ENCODE data around the gene OSGEP. TPM values are rescaled to one million over a fixed set of nuclear protein-coding genes. Genes with fewer than 3 reads are reported as not detected.

OSGEP gene
- total and polyA plus RNA-seq, 8 donors, result 24.7 to 71.8 (median 52.5) TPM

GRCh38 chr14:20499881-20500280, 45.3 kb upstream of the OSGEP start:
- 85 to 94% (median 90%) methylated on average over 5 of the region's 5 CpGs for WGBS, 5 donors
- Histone ChIP-seq H3K4me3 (no peak overlapping the region), H3K27ac (no peak overlapping the region), H3K4me1 (no peaks in the 10 kb centered on the region), H3K9me3 (no peaks in the 10 kb centered on the region), H3K27me3 (no peaks in the 10 kb centered on the region), H3K36me3 (no peaks in the 10 kb centered on the region)
- TF ChIP-seq POLR2AphosphoS5 (IDR thresholded peaks at IDR 0.05), result no peak
- DNase-seq, result no peak
- intact Hi-C loops (cut with DNase I; ENCODE audit: low total_unique reads), result no loop called here

GRCh38 chr14:20499108-20499507, 44.5 kb upstream of the OSGEP start:
- Histone ChIP-seq H3K4me3 (no peak overlapping the region), H3K9me3 (no peaks in the 10 kb centered on the region), H3K4me1 (no peaks in the 10 kb centered on the region), H3K27me3 (no peaks in the 10 kb centered on the region), H3K36me3 (no peaks in the 10 kb centered on the region), H3K27ac (no peak overlapping the region)
- no peak for DNase-seq
- 59 to 71% (median 65%) methylated on average over 4 of the region's 4 CpGs for WGBS, 5 donors
- TF ChIP-seq EP300 (IDR thresholded peaks at IDR 0.05) (no peak), CTCF (IDR thresholded peaks at IDR 0.05) (no peak)
- intact Hi-C loops (cut with DNase I; ENCODE audit: low total_unique reads), result no loop called here

GRCh38 chr14:20498622-20499021, 44.0 kb upstream of the OSGEP start:
- no peak overlapping the region for H3K4me3 ChIP-seq
- no peaks in the 10 kb centered on the region for H3K36me3 ChIP-seq
- no peaks in the 10 kb centered on the region for H3K27me3 ChIP-seq
- no peak for DNase-seq
- H3K27ac ChIP-seq, result no peak overlapping the region
- no peaks in the 10 kb centered on the region for H3K9me3 ChIP-seq
- no peak for TF ChIP-seq EP300 (IDR thresholded peaks at IDR 0.05)
- TF ChIP-seq POLR2AphosphoS5 (IDR thresholded peaks at IDR 0.05), result no peak
- no peak for TF ChIP-seq CTCF (IDR thresholded peaks at IDR 0.05)
- no peak for TF ChIP-seq POLR2A (IDR thresholded peaks at IDR 0.05)
- WGBS, 5 donors, result 78 to 82% (median 80%) methylated on average over 2 of the region's 2 CpGs
- intact Hi-C loops (cut with DNase I; ENCODE audit: low total_unique reads), result no loop called here
- no peaks in the 10 kb centered on the region for H3K4me1 ChIP-seq

GRCh38 chr14:20494935-20495766, 40.5 kb upstream of the OSGEP start:
- Histone ChIP-seq H3K4me3 (no peak overlapping the region), H3K9me3 (no peaks in the 10 kb centered on the region), H3K36me3 (no peaks in the 10 kb centered on the region), H3K4me1 (peaks cover 0 to 6% (median 0%) of the 10 kb centered on the region in 4 donors), H3K27me3 (no peaks in the 10 kb centered on the region), H3K27ac (no peak overlapping the region)
- intact Hi-C loops (cut with DNase I; ENCODE audit: low total_unique reads), result no loop called here
- no peak for DNase-seq
- WGBS, 5 donors, result 76 to 85% (median 80%) methylated on average over 8 of the region's 8 CpGs
- TF ChIP-seq POLR2AphosphoS5 (IDR thresholded peaks at IDR 0.05) (no peak), POLR2A (IDR thresholded peaks at IDR 0.05) (no peak), EP300 (IDR thresholded peaks at IDR 0.05) (no peak), CTCF (IDR thresholded peaks at IDR 0.05) (no peak)

- Histone ChIP-seq H3K27me3 (no peaks in the 10 kb centered on the region), H3K9me3 (no peaks in the 10 kb centered on the region), H3K4me3 (no peak overlapping the region), H3K36me3 (no peaks in the 10 kb centered on the region), H3K4me1 (peaks cover 0 to 7% (median 0%) of the 10 kb centered on the region in 4 donors), H3K27ac (no peak overlapping the region)
- intact Hi-C loops (cut with DNase I; ENCODE audit: low total_unique reads), result no loop called here
- TF ChIP-seq POLR2A (IDR thresholded peaks at IDR 0.05) (no peak), EP300 (IDR thresholded peaks at IDR 0.05) (no peak)
- DNase-seq, result peak in 1 of 2 donors; percentile 20
- WGBS, 5 donors, result 35 to 71% (median 54%) methylated on average over 2 of the region's 2 CpGs
Measured at GRCh38 chr14:20493634-20494033, 39.0 kb upstream of the OSGEP start.

Data from stomach (tissue), 9 donors.